Measurements from ENCODE around the gene CDH4. TPM values are rescaled to one million over a fixed set of nuclear protein-coding genes. Genes with fewer than 3 reads are reported as not detected.
A peak's percentile ranks its signal among the peaks of the same experiment; 100 is the strongest.

CDH4 gene
- polyA plus RNA-seq (2013, experiment 1 of 2; ENCODE audit: insufficient read length): 0.85 TPM
- 0.75 TPM for polyA plus RNA-seq (2013, experiment 2 of 2; ENCODE audit: insufficient read length)

- DNase-seq: no peak
Observed at GRCh38 chr20:61251529-61252393, at the start of gene CDH4. Gene CDH4, plus strand, starts transcription at chr20:61252261.

DNA sequence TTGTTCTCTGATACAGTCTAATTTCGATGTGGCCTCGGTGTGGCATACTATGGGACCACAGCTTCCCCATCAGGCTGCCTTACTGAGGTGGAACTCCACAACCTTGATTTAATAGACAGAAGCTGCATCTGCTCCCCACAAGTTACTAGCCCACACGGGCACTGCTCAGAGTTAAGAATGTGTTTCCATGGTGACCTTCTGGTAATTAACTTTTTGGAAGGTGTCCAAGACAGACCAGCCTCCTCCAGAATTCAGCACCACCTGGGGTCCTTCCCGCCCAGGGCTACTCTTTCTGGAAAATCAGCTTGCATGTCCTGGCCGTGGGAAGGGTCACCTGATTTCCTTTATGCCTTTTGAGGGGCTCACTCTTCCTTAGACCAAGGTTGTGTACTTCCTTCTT, 48.7 kb upstream of the CDH4 start:
- DNase-seq: no peak

- no peak for DNase-seq
Observed at GRCh38 chr20:61204206-61204605, 47.9 kb upstream of the CDH4 start.

DNA sequence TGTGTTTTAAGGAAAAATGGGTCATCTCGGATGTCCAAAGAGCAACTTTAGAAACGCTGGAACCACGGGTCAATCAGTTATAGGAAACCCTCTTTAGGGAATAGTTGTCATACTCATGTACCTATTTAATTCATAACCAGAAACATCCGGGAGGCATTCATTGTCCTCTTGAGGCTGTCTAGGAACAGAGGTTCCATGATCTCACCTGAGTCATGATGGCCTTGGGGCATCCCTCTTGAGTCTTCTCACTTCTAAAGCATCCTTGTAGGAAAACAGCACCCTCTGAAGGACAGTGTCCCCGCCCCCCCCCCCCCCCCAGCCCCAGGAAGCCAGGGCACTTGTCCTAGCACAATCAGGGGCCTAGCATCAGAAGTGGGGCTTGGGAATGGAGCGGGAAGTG, 46.3 kb upstream of the CDH4 start:
- DNase-seq: no peak

GRCh38 chr20:61210862-61211261, 41.2 kb upstream of the CDH4 start:
- DNase-seq: no peak

GRCh38 chr20:61217848-61218247, 34.2 kb upstream of the CDH4 start:
- no peak for DNase-seq

DNA sequence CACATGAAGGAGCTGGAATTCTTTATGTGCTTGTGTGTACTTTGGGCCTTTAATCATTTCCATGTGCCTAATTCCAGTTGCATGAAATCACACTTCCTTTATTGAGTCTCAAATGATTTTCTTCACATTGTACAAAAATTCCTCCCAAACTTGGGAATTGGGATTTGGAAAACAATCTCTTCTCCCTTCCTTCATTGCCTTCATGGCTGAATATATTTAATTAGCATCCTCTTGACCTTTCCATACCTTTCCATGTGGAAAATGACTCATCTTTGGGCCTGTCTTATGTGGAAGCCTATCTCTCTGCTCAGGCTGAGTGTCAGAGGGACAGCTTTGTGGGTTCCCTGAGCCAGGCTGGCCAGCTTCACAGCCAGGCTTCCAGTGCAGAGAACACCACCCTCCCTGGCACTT, 33.0 kb upstream of the CDH4 start:
- DNase-seq: peak; percentile 83

GRCh38 chr20:61220131-61220530, 31.9 kb upstream of the CDH4 start:
- DNase-seq: no peak

- no peak for DNase-seq
Observed at GRCh38 chr20:61220626-61221325, 31.3 kb upstream of the CDH4 start.

- no peak for DNase-seq
Observed at GRCh38 chr20:61222699-61223098, 29.4 kb upstream of the CDH4 start.

DNA sequence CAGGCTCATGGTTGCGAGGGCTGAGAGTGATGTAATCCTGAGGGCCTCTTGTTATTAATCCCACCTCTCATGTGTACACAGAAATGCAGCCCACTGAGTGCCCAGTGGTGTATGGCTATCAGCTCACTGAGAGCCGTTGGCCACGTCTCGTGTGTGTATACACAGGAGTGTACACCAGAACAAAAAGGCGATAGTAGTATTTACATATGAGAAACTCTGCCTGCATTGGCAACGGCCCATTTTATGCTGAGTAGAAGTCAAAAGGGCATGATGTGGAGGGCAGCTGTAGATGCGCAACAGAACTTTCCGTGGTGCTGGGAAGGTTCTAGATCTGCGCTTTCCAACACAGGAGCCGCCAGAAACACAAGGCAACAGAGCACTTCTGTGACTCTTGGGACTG, 28.9 kb upstream of the CDH4 start:
- DNase-seq: no peak

GRCh38 chr20:61230166-61230565, 21.9 kb upstream of the CDH4 start:
- DNase-seq: no peak

GRCh38 chr20:61233590-61233989, 18.5 kb upstream of the CDH4 start:
- no peak for DNase-seq

GRCh38 chr20:61234224-61234890, 17.7 kb upstream of the CDH4 start:
- no peak for DNase-seq

GRCh38 chr20:61236713-61237112, 15.3 kb upstream of the CDH4 start:
- no peak for DNase-seq

GRCh38 chr20:61238813-61239212, 13.2 kb upstream of the CDH4 start:
- DNase-seq: no peak

DNA sequence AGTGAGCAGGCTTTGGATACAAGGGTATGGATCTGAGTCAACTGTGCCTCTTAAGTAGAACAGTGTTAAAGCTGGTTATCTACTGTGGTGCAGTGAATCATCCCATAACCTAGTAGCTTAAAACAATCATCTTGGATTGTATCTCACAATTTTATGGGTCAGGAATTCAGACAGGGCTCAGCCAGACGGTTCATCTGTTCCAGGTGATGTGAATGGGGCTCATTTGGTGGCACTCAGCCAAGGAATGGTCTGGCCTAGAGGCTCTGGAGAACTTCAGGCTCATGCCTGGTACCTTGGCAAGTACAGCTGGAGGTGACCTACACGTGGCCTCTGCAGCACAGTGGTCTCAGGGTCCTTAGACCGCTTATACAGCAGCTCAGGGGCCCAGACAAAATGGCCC, 11.2 kb upstream of the CDH4 start:
- DNase-seq: no peak

DNA sequence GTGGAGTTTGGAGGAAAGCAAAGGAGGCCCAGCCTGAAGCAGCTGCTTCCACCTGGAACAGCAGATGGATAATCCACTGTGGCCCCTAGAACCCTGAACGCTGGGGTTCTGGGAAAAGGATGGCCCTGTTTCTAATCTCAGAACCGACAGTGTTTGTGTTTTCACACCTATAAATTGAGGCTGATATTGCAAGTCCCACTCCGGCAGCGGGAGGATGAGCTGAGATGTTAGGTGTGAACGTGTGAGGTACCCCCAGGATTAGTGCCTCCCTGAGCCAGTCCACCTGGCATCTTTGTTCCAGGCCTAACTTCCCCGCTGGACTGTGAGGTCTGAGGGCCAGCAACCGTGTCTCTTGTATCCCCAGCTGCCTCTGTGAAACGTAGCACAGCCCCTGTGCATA, 7.8 kb upstream of the CDH4 start:
- DNase-seq: no peak

DNA sequence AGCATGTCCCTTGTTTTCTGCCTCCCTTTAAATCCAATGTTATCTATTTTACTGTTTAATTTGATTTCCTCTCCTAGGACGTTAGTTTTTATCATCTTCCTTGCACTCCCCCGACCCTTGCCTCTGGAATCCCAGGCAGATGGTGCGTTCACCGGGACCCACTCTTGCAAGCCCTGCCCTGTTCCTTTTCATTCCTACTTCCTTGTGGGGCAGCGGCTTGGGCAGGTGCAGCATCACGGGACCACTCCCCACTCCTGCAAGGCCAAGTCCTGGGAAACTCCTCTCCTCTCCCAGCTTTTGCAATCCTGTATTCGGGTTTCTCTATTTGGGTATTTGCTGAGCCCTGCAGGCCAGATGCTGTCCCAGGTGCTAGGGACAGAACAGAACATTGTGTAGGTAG, 5.8 kb upstream of the CDH4 start:
- no peak for DNase-seq

GRCh38 chr20:61249626-61250025, 2.4 kb upstream of the CDH4 start:
- no peak for DNase-seq

DNA sequence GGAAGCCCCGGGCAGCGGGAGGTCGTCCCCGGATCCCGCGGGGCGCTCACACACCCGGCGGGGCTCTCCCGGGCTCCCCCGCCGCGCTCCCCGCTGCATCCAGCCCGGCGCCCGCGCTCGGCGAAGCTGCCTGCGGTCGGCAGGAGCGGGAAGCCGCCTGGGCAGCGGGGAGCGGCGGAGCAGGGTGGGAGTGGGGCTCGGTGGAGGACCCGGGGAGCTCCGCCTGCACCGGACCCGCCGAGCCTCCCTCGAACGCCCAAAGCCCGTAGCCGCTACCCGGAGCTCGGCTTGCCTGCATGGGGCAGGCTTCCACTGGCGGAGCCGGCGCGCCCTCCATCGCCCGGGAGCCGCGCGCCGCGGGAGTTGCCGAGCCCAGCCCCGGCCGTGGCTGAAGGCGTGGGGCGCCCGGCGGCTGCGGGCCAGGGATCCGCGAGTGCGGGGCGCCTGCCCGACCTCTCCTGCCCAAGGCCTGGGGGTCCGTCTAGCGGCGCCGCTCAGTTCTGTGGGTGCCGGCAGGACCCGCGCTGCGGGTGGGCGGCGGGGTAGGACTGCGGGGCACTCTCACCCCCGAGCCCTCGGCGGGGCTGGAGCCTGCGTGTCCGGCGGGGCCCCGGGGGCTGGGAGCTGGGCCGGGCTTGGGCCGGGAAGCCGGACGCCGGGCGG, 671 bp downstream of the CDH4 start:
- DNase-seq: peak; percentile 28

DNA sequence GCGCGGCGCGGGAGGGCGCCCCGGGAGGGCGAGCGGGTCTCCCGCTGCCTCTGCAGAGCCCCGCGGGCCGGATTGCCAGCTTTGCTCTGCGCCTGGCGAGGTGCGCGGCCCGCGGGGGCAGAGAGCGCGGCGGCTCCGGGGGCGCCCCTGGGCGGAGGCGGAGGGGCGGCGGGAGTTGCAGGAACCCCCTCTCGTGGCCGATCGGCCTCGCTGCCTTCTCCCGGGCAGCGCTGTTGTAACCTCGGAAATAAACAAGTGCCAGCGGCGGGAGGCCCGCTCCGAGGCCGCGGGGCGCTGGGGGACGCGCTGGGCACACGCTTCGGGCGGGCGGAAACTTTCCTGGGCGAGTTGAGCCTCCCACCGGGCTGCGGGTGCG, 1.2 kb downstream of the CDH4 start:
- peak; percentile 41 for DNase-seq

Measured in fibroblast of skin of scalp (primary cell).